WTC11 (cell line): ENCODE data around the gene MED4.

Source experiments
- ATF1 ChIP-seq: sonication (generic); formaldehyde crosslinking; IDR thresholded peaks from 2 replicates; pipeline ENCODE4 v1.8.1; 2023; ENCODE audit warnings: mild to moderate bottlenecking, moderate library complexity, missing genetic modification reagents
- CTCF ChIP-seq: fragments of 200-600 bp; IDR thresholded peaks from 2 replicates; pipeline ENCODE4 v1.8.0; 2022; ENCODE audit warnings: antibody characterized with exemption
- FOXK1 ChIP-seq: sonication (generic); formaldehyde crosslinking; IDR thresholded peaks from 2 replicates; pipeline ENCODE4 v1.8.0; 2022; ENCODE audit warnings: mild to moderate bottlenecking, moderate library complexity, missing genetic modification reagents
- GABPB1 ChIP-seq: sonication (generic); formaldehyde crosslinking; IDR thresholded peaks from 2 replicates; pipeline ENCODE4 v1.8.1; 2023; ENCODE audit warnings: mild to moderate bottlenecking, missing genetic modification reagents
- MAX ChIP-seq: sonication (generic); formaldehyde crosslinking; IDR thresholded peaks from 2 replicates; pipeline ENCODE4 v1.8.0; 2022; ENCODE audit warnings: mild to moderate bottlenecking, missing genetic modification reagents
- NR1H2 ChIP-seq: sonication (generic); formaldehyde crosslinking; IDR thresholded peaks from 2 replicates; pipeline ENCODE4 v1.9.0; 2021; ENCODE audit warnings: mild to moderate bottlenecking, moderate library complexity, missing genetic modification reagents
- PREB ChIP-seq: sonication (generic); formaldehyde crosslinking; IDR thresholded peaks from 2 replicates; pipeline ENCODE4 v1.8.1; 2022; ENCODE audit warnings: mild to moderate bottlenecking, missing genetic modification reagents, moderate library complexity, borderline replicate concordance
- SMAD3 ChIP-seq: sonication (generic); formaldehyde crosslinking; IDR thresholded peaks from 2 replicates; pipeline ENCODE4 v1.8.0; 2022; ENCODE audit warnings: missing genetic modification reagents, mild to moderate bottlenecking, borderline replicate concordance
- STAT6 ChIP-seq: sonication (generic); formaldehyde crosslinking; conservative IDR thresholded peaks from 2 replicates; pipeline ENCODE4 v1.8.1; 2023; ENCODE audit warnings: mild to moderate bottlenecking, low read depth, missing genetic modification reagents, moderate library complexity
- ZNF121 ChIP-seq: sonication (generic); formaldehyde crosslinking; IDR thresholded peaks from 2 replicates; pipeline ENCODE4 v1.8.0; 2023; ENCODE audit warnings: missing genetic modification reagents
- ZNF416 ChIP-seq: fragments of 250-450 bp; sonication (Bioruptor Pico); IDR thresholded peaks from 2 replicates; pipeline ENCODE4 v1.9.0; 2021; ENCODE audit warnings: mild to moderate bottlenecking, inconsistent platforms

GRCh38 chr13:48120241-48120640, 25.3 kb upstream of the MED4 start:
- no peak for TF ChIP-seq STAT6 (CRISPR knock-in tag)
- TF ChIP-seq NR1H2 (CRISPR knock-in tag): no peak
- TF ChIP-seq CTCF: no peak
- no peak for TF ChIP-seq MAX (CRISPR knock-in tag)
- TF ChIP-seq ZNF416 (CRISPR knock-in tag): no peak
- TF ChIP-seq PREB (CRISPR knock-in tag): no peak
- TF ChIP-seq FOXK1 (CRISPR knock-in tag): no peak
- TF ChIP-seq SMAD3: no peak
- TF ChIP-seq ZNF121 (CRISPR knock-in tag): no peak
- TF ChIP-seq GABPB1 (CRISPR knock-in tag): no peak
- no peak for TF ChIP-seq ATF1 (CRISPR knock-in tag)
